ENCODE data around the gene SLC4A1AP.

Gene SLC4A1AP

DNA sequence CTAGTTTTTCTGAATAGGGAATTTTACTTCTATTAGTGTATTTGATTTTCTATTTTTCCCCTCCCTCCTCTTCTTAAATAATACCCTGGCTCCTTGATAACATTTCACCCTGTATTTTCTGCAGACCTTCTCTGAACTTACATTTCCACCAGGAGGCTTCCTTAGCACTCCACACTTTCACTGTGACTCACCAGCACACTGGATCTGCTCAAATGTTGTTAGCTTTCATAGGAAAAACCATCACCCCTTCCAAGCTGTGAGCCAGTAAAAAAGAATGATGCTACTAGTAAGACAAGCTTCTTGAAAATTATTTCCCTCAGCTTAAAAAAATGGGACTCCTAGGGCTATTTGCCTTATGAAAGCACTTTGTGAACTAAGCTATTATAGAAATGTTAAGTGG is 16.4 kb upstream of the SLC4A1AP start:
- H3K36me3 ChIP-seq (ENCODE audit: low read length): peaks cover 15% of the 10 kb centered on the region; the same call in 1 of the 2 replicates
- H3F3A ChIP-seq (ENCODE audit: insufficient read depth): peaks cover 4% of the 10 kb centered on the region; the same call in 1 of the 2 replicates
- no peak overlapping the region for H3K4me2 ChIP-seq (ENCODE audit: low read depth, low read length, poor library complexity, severe bottlenecking)
- no peak overlapping the region for H3K9ac ChIP-seq (ENCODE audit: low read length)
- no peaks in the 10 kb centered on the region for H4K20me1 ChIP-seq (ENCODE audit: low read depth, low read length)
- TF ChIP-seq EZH2phosphoT487 (conservative IDR thresholded peaks at IDR 0.05; ENCODE audit: low read length) (no peak), CTCF (IDR thresholded peaks at IDR 0.05; ENCODE audit: insufficient read depth, low read length, poor library complexity, severe bottlenecking) (no peak)
- H3K27ac ChIP-seq (ENCODE audit: low read depth, low read length): no peak overlapping the region
- no peaks in the 10 kb centered on the region for H3K79me2 ChIP-seq (ENCODE audit: insufficient read depth, low read length)
- no peaks in the 10 kb centered on the region for H3K9me3 ChIP-seq (ENCODE audit: insufficient read depth, low read length)
- H3K9me2 ChIP-seq (replicated peaks; ENCODE audit: insufficient read depth, low read length): no peaks in the 10 kb centered on the region
- H2AFZ ChIP-seq (ENCODE audit: low read depth, low read length, severe bottlenecking): no peak overlapping the region
- no peaks in the 10 kb centered on the region for H3K27me3 ChIP-seq (ENCODE audit: low read length)
- no peak overlapping the region for H3K4me3 ChIP-seq (ENCODE audit: insufficient read depth, low read length, poor library complexity, severe bottlenecking)

- Histone ChIP-seq H3K9me3 (ENCODE audit: insufficient read depth, low read length) (no peaks in the 10 kb centered on the region), H3K9me2 (replicated peaks; ENCODE audit: insufficient read depth, low read length) (no peaks in the 10 kb centered on the region), H3K79me2 (ENCODE audit: insufficient read depth, low read length) (no peaks in the 10 kb centered on the region), H3F3A (ENCODE audit: insufficient read depth) (peaks cover 4% of the 10 kb centered on the region; the same call in 1 of the 2 replicates), H4K20me1 (ENCODE audit: low read depth, low read length) (no peaks in the 10 kb centered on the region), H3K27me3 (ENCODE audit: low read length) (no peaks in the 10 kb centered on the region), H2AFZ (ENCODE audit: low read depth, low read length, severe bottlenecking) (no peak overlapping the region), H3K27ac (ENCODE audit: low read depth, low read length) (no peak overlapping the region), H3K36me3 (ENCODE audit: low read length) (peaks cover 19% of the 10 kb centered on the region; the same call in 1 of the 2 replicates), H3K4me2 (ENCODE audit: low read depth, low read length, poor library complexity, severe bottlenecking) (no peak overlapping the region), H3K4me3 (ENCODE audit: insufficient read depth, low read length, poor library complexity, severe bottlenecking) (no peak overlapping the region), H3K9ac (ENCODE audit: low read length) (no peak overlapping the region)
- TF ChIP-seq CTCF (IDR thresholded peaks at IDR 0.05; ENCODE audit: insufficient read depth, low read length, poor library complexity, severe bottlenecking) (no peak), EZH2phosphoT487 (conservative IDR thresholded peaks at IDR 0.05; ENCODE audit: low read length) (no peak)
Measured at GRCh38 chr2:27647737-27648136, 16.0 kb upstream of the SLC4A1AP start.

- no peaks in the 10 kb centered on the region for H3K9me2 ChIP-seq (replicated peaks; ENCODE audit: insufficient read depth, low read length)
- no peak overlapping the region for H2AFZ ChIP-seq (ENCODE audit: low read depth, low read length, severe bottlenecking)
- H3K9me3 ChIP-seq (ENCODE audit: insufficient read depth, low read length): no peaks in the 10 kb centered on the region
- no peaks in the 10 kb centered on the region for H4K20me1 ChIP-seq (ENCODE audit: low read depth, low read length)
- TF ChIP-seq CTCF (IDR thresholded peaks at IDR 0.05; ENCODE audit: insufficient read depth, low read length, poor library complexity, severe bottlenecking): no peak
- TF ChIP-seq EZH2phosphoT487 (conservative IDR thresholded peaks at IDR 0.05; ENCODE audit: low read length): no peak
- H3K4me2 ChIP-seq (ENCODE audit: low read depth, low read length, poor library complexity, severe bottlenecking): no peak overlapping the region
- no peaks in the 10 kb centered on the region for H3K79me2 ChIP-seq (ENCODE audit: insufficient read depth, low read length)
- peaks cover 17% of the 10 kb centered on the region; the same call in 1 of the 2 replicates for H3K36me3 ChIP-seq (ENCODE audit: low read length)
- no peak overlapping the region for H3K9ac ChIP-seq (ENCODE audit: low read length)
- H3K27ac ChIP-seq (ENCODE audit: low read depth, low read length): no peak overlapping the region
- H3F3A ChIP-seq (ENCODE audit: insufficient read depth): no peaks in the 10 kb centered on the region
- H3K4me3 ChIP-seq (ENCODE audit: insufficient read depth, low read length, poor library complexity, severe bottlenecking): no peak overlapping the region
- H3K27me3 ChIP-seq (ENCODE audit: low read length): no peaks in the 10 kb centered on the region
Measured at GRCh38 chr2:27651056-27651455, 12.6 kb upstream of the SLC4A1AP start.
